ENCODE data around the gene RNF44.

RNF44 gene

DNA sequence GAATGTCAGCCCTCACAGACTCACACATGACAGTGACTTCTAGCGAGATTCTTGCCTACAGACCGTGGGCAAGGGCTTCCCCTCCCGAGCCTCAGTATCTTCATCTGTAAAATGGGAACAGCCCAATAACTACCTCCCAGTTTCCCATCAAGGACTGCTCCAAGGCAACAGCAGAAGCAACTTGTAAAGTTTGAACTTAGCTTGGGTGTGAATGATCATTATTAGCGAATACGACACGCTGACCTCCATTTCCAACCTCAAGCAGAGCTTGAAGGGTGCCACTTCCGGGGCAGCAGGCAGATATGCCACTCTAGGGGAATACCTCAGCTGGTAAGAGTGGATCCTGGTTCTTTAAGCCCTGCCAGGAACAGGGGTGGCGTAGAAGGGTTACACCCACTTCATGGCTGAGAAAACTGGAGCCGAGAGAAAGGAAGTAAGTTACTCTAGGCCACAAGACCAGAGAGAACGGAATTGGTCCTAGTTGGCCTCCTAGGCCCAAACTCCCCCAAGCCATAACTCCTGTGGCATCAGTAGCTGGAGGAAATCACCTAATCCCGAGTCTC, 2.0 kb downstream of the RNF44 start:
- H3K27ac ChIP-seq (replicated peaks): peak overlapping the region; percentile 99
- H3K27me3 ChIP-seq (ENCODE audit: insufficient read depth, poor library complexity, severe bottlenecking): no peaks in the 10 kb centered on the region
- peak in 1 of 2 experiments; percentile 88 for DNase-seq (ENCODE audit: low read depth in 1 of 2, low spot score in 1 of 2)
- TF ChIP-seq SPI1 (IDR thresholded peaks at IDR 0.05; ENCODE audit: borderline replicate concordance, low read depth): peak; percentile 68; the same call in 1 of the 2 replicates
- TF ChIP-seq GABPA (IDR thresholded peaks at IDR 0.05; ENCODE audit: low read depth): no peak; the same call in 1 of the 2 replicates
- peak; percentile 86 for TF ChIP-seq POLR2AphosphoS5 (IDR thresholded peaks at IDR 0.05; ENCODE audit: low read depth)
- TF ChIP-seq, protein P1, sequence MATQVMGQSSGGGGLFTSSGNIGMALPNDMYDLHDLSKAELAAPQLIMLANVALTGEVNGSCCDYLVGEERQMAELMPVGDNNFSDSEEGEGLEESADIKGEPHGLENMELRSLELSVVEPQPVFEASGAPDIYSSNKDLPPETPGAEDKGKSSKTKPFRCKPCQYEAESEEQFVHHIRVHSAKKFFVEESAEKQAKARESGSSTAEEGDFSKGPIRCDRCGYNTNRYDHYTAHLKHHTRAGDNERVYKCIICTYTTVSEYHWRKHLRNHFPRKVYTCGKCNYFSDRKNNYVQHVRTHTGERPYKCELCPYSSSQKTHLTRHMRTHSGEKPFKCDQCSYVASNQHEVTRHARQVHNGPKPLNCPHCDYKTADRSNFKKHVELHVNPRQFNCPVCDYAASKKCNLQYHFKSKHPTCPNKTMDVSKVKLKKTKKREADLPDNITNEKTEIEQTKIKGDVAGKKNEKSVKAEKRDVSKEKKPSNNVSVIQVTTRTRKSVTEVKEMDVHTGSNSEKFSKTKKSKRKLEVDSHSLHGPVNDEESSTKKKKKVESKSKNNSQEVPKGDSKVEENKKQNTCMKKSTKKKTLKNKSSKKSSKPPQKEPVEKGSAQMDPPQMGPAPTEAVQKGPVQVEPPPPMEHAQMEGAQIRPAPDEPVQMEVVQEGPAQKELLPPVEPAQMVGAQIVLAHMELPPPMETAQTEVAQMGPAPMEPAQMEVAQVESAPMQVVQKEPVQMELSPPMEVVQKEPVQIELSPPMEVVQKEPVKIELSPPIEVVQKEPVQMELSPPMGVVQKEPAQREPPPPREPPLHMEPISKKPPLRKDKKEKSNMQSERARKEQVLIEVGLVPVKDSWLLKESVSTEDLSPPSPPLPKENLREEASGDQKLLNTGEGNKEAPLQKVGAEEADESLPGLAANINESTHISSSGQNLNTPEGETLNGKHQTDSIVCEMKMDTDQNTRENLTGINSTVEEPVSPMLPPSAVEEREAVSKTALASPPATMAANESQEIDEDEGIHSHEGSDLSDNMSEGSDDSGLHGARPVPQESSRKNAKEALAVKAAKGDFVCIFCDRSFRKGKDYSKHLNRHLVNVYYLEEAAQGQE (IDR thresholded peaks at IDR 0.05; ENCODE audit: insufficient replicate concordance, low read depth): peak; percentile 55
- H3K4me3 ChIP-seq (replicated peaks; ENCODE audit: insufficient read depth, low read length): peak overlapping the region; percentile 72

DNA sequence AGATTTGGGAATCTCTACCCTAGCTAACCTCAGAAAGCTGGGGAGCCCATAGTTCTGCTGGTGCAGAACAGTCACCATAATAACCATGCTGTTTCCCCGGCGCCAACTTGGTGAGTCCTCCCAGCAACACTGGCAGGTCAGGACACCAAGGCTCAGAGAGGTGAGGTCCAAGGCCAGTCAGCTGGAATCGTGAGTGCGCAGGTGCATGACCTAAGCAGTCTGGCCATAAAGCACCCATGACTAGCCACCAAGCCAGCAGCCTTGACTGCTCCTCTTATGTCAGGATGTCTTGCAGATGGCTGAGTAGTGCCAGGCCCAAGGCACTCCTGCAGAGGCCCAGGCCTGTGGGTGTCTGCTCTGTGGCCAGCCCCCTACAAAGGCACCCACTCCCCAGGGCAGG, 2.6 kb downstream of the RNF44 start:
- Histone ChIP-seq H3K27me3 (ENCODE audit: insufficient read depth, poor library complexity, severe bottlenecking) (no peaks in the 10 kb centered on the region), H3K4me3 (replicated peaks; ENCODE audit: insufficient read depth, low read length) (peak overlapping the region; percentile 72), H3K27ac (replicated peaks) (peak overlapping the region; percentile 99)
- DNase-seq (ENCODE audit: low read depth in 1 of 2, low spot score in 1 of 2): no peak
- TF ChIP-seq POLR2AphosphoS5 (IDR thresholded peaks at IDR 0.05; ENCODE audit: low read depth): no peak
- TF ChIP-seq, protein P1 (IDR thresholded peaks at IDR 0.05; ENCODE audit: insufficient replicate concordance, low read depth): no peak
- TF ChIP-seq SPI1 (IDR thresholded peaks at IDR 0.05; ENCODE audit: borderline replicate concordance, low read depth): no peak
- TF ChIP-seq GABPA (IDR thresholded peaks at IDR 0.05; ENCODE audit: low read depth): no peak
- TF ChIP-seq, protein P2, sequence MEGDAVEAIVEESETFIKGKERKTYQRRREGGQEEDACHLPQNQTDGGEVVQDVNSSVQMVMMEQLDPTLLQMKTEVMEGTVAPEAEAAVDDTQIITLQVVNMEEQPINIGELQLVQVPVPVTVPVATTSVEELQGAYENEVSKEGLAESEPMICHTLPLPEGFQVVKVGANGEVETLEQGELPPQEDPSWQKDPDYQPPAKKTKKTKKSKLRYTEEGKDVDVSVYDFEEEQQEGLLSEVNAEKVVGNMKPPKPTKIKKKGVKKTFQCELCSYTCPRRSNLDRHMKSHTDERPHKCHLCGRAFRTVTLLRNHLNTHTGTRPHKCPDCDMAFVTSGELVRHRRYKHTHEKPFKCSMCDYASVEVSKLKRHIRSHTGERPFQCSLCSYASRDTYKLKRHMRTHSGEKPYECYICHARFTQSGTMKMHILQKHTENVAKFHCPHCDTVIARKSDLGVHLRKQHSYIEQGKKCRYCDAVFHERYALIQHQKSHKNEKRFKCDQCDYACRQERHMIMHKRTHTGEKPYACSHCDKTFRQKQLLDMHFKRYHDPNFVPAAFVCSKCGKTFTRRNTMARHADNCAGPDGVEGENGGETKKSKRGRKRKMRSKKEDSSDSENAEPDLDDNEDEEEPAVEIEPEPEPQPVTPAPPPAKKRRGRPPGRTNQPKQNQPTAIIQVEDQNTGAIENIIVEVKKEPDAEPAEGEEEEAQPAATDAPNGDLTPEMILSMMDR (IDR thresholded peaks at IDR 0.05; ENCODE audit: insufficient read depth, low read length): no peak

DNA sequence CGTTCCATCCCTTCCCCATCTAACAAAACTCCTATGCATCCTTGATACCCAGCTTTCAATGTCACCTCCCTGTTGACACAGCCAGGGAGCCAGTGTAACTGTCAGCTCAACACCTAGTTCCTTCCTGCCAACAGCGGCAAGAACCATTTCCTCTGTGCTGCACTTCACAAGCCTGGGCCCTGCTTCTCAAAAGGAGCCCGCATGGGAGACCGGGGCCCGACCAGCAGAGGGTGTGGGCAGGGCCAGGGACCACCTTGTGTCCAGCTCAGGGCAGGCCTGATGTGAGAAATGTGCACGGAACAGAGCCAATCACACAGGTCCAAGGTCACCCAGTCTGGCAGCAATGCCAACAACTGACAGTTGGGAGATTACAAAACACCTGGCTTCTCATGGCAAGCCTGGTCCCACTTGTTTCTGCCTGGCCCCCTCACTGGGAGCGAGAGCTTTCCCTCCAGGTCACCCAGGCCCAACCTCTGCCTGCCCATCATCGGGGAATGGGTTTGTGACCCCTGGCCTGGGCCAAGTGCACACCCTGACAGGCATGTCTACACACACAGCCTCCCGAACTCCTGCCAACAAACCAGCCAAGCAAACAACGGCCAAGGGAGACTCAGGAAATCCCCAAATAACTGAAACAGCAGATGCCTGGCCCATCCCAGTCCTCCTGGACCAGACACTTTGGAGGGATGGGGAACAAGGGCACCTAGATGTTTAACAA, 3.1 kb downstream of the RNF44 start:
- peak overlapping the region; percentile 72 for H3K4me3 ChIP-seq (replicated peaks; ENCODE audit: insufficient read depth, low read length)
- H3K27ac ChIP-seq (replicated peaks): peak overlapping the region; percentile 99
- DNase-seq (ENCODE audit: low read depth in 1 of 2, low spot score in 1 of 2): peak in 1 of 2 experiments; percentile 79
- H3K27me3 ChIP-seq (ENCODE audit: insufficient read depth, poor library complexity, severe bottlenecking): no peaks in the 10 kb centered on the region
- peak; percentile 48; the same call in 1 of the 2 replicates for TF ChIP-seq SPI1 (IDR thresholded peaks at IDR 0.05; ENCODE audit: borderline replicate concordance, low read depth)
- TF ChIP-seq, protein P2 (IDR thresholded peaks at IDR 0.05; ENCODE audit: insufficient read depth, low read length): no peak
- 0 out of 2 replicates have a peak, but pooled peaks have one; percentile 3 for TF ChIP-seq GABPA (IDR thresholded peaks at IDR 0.05; ENCODE audit: low read depth)
- TF ChIP-seq, protein P1 (IDR thresholded peaks at IDR 0.05; ENCODE audit: insufficient replicate concordance, low read depth): peak; percentile 36
- peak; percentile 41 for TF ChIP-seq POLR2AphosphoS5 (IDR thresholded peaks at IDR 0.05; ENCODE audit: low read depth)
